CD14-positive monocyte (primary cell): ENCODE data around the gene RPS6KA5. TPM values are rescaled to one million over a fixed set of nuclear protein-coding genes. Genes with fewer than 3 reads are reported as not detected.
A peak's percentile ranks its signal among the peaks of the same experiment; 100 is the strongest.

Experiments used
- DNase-seq, 3 donors: peaks; one replicate each; pipeline ENCODE4 v3.0.0-alpha.2; 2011 to 2022
- H2AFZ ChIP-seq: 2 replicates; pipeline ENCODE4 v1.6.0; 2012; ENCODE audit warnings: mild to moderate bottlenecking, low read depth, low read length, inconsistent platforms; ENCODE audit not compliant: insufficient read depth, poor library complexity, severe bottlenecking
- H3K27ac ChIP-seq, 2 donors: 1 replicate in 1 of 2; 2 replicates in 1 of 2; pipeline ENCODE4 v1.5.1; 2012 to 2013; ENCODE audit warnings: low read length in 2 of 2, control low read depth in 1 of 2, inconsistent platforms in 1 of 2, low read depth in 1 of 2, mild to moderate bottlenecking in 1 of 2
- H3K27me3 ChIP-seq, 2 donors: one replicate each; pipeline versions ENCODE4 v1.6.0 to v1.6.1; 2011 to 2013; ENCODE audit warnings: low read length in 2 of 2; ENCODE audit not compliant: control insufficient read depth in 2 of 2, insufficient read depth in 2 of 2
- H3K36me3 ChIP-seq, 2 donors: replicated peaks in 1 of 2; 1 replicate in 1 of 2; 2 replicates in 1 of 2; pipeline versions ENCODE4 v1.5.1 to v1.6.1; 2012 to 2013; ENCODE audit warnings: low read length in 2 of 2, control low read depth in 1 of 2, inconsistent platforms in 1 of 2, mild to moderate bottlenecking in 1 of 2; ENCODE audit not compliant: insufficient read depth in 2 of 2, control insufficient read depth in 1 of 2
- H3K4me1 ChIP-seq, 2 donors: 1 replicate in 1 of 2; 2 replicates in 1 of 2; pipeline versions ENCODE4 v1.5.1 to v1.6.1; 2012 to 2013; ENCODE audit warnings: low read length in 2 of 2, control low read depth in 1 of 2, inconsistent platforms in 1 of 2, mild to moderate bottlenecking in 1 of 2, moderate library complexity in 1 of 2; ENCODE audit not compliant: insufficient read depth in 2 of 2, control insufficient read depth in 1 of 2
- H3K4me2 ChIP-seq: replicated peaks from 2 replicates; pipeline ENCODE3; 2012; ENCODE audit warnings: low read length, moderate library complexity, mild to moderate bottlenecking; ENCODE audit not compliant: poor library complexity, severe bottlenecking; ENCODE audit errors: extremely low read depth
- H3K4me3 ChIP-seq, 3 experiments: fragments of 200-600 bp in 1 of 3; sonication (generic) in 1 of 3; replicated peaks in 1 of 3; 1 replicate in 2 of 3; 2 replicates in 1 of 3; pipeline ENCODE4 v1.5.1; 2011 to 2013; ENCODE audit warnings: low read length in 3 of 3, mild to moderate bottlenecking in 3 of 3, control low read depth in 2 of 3, low read depth in 2 of 3, inconsistent platforms in 1 of 3, moderate library complexity in 1 of 3
- H3K79me2 ChIP-seq: 2 replicates; pipeline ENCODE4 v1.6.0; 2012; ENCODE audit warnings: mild to moderate bottlenecking, control low read depth, inconsistent platforms, low read length, moderate library complexity; ENCODE audit not compliant: insufficient read depth
- H3K9ac ChIP-seq: 2 replicates; pipeline ENCODE4 v1.6.0; 2017; ENCODE audit warnings: low read length, mild to moderate bottlenecking; ENCODE audit not compliant: insufficient read depth, poor library complexity, severe bottlenecking
- H3K9me3 ChIP-seq, 2 donors: replicated peaks in 1 of 2; 1 replicate in 1 of 2; 2 replicates in 1 of 2; pipeline versions ENCODE4 v1.5.1 to v1.6.1; 2012 to 2013; ENCODE audit warnings: low read length in 2 of 2, control low read depth in 1 of 2; ENCODE audit not compliant: control insufficient read depth in 1 of 2, insufficient read depth in 1 of 2
- H4K20me1 ChIP-seq: 2 replicates; pipeline ENCODE4 v1.6.0; 2012; ENCODE audit warnings: mild to moderate bottlenecking, low read length, control low read depth, moderate library complexity; ENCODE audit not compliant: insufficient read depth
- H3K27ac Mint-ChIP-seq, 7 donors: one replicate each; pipeline ENCODE4 v1.8.0; 2020; ENCODE audit warnings: mild to moderate bottlenecking in 7 of 7, mixed read lengths in 7 of 7, moderate library complexity in 6 of 7, inconsistent platforms in 2 of 7
- H3K27me3 Mint-ChIP-seq, 3 donors: one replicate each; pipeline ENCODE4 v1.8.0; 2021 to 2022; ENCODE audit warnings: low read depth in 3 of 3, mild to moderate bottlenecking in 3 of 3, mixed read lengths in 3 of 3, moderate library complexity in 3 of 3, inconsistent platforms in 1 of 3
- H3K36me3 Mint-ChIP-seq, 2 donors: one replicate each; pipeline ENCODE4 v1.8.0; 2020; ENCODE audit warnings: mixed read lengths in 2 of 2, inconsistent platforms in 1 of 2, mild to moderate bottlenecking in 1 of 2
- H3K4me1 Mint-ChIP-seq: one replicate; pipeline ENCODE4 v1.8.0; 2020; ENCODE audit warnings: mild to moderate bottlenecking, mixed read lengths
- H3K4me3 Mint-ChIP-seq, 2 donors: one replicate each; pipeline ENCODE4 v1.8.0; 2020; ENCODE audit warnings: mild to moderate bottlenecking in 2 of 2, mixed read lengths in 2 of 2, moderate library complexity in 1 of 2
- H3K9me3 Mint-ChIP-seq, 7 donors: one replicate each; pipeline ENCODE4 v1.8.0; 2020 to 2022; ENCODE audit warnings: mixed read lengths in 7 of 7, mild to moderate bottlenecking in 6 of 7, moderate library complexity in 6 of 7, inconsistent platforms in 2 of 7
- CTCF ChIP-seq: fragments of 200-600 bp; IDR thresholded peaks from one replicate; pipeline ENCODE4 v1.8.0; 2022; ENCODE audit warnings: antibody characterized with exemption, mild to moderate bottlenecking
- WGBS: methylation state at CpG from one replicate; pipeline ENCODE4 v1.1.5; 2013; ENCODE audit warnings: missing lambda C conversion rate; ENCODE audit not compliant: insufficient coverage; 5-methylcytosine and 5-hydroxymethylcytosine counted together
- intact Hi-C, 2 donors: fragments of 100-400 bp; cut with micrococcal nuclease; formaldehyde crosslinking; loops; one replicate each; pipeline versions ENCODE4 v1.15.0 to v1.15.1; 2023
- polyA plus RNA-seq, 3 donors: library from polyadenylated mRNA; depleted of rRNA in 1 of 3; unstranded in 2 of 3; stranded (reverse) in 1 of 3; fragments of 300-500 nt in 2 of 3; fragments of >200 nt in 1 of 3; fragmentation: Illumina TruSeq in 2 of 3; gene quantifications; 1 replicate in 2 of 3; 2 replicates in 1 of 3; pipeline ENCODE4 v1.2.3, GENCODE V29; 2012 to 2021

RPS6KA5 gene
- polyA plus RNA-seq, 3 donors, result 4.4 to 10.1 (median 7.9) TPM

- no peak for DNase-seq
- no peaks in the 10 kb centered on the region for H3K9me3 ChIP-seq
- no peaks in the 10 kb centered on the region for H3K27me3 ChIP-seq
- H3K9me3 Mint-ChIP-seq, result no peaks in the 10 kb centered on the region
- peaks cover 31% of the 10 kb centered on the region for H3K4me1 Mint-ChIP-seq
- no peak overlapping the region for H3K27ac ChIP-seq
- no peaks in the 10 kb centered on the region for H3K36me3 Mint-ChIP-seq
- H2AFZ ChIP-seq, result no peak overlapping the region
- H4K20me1 ChIP-seq, result no peaks in the 10 kb centered on the region
- H3K27me3 Mint-ChIP-seq, result peaks cover 0 to 2% (median 1%) of the 10 kb centered on the region in 3 donors
- H3K79me2 ChIP-seq, result no peaks in the 10 kb centered on the region
- TF ChIP-seq CTCF, result no peak
- intact Hi-C loops, result no loop called here
- H3K9ac ChIP-seq, result no peak overlapping the region
- H3K36me3 ChIP-seq, result no peaks in the 10 kb centered on the region
- WGBS, result 92% methylated on average over 16 of the region's 21 CpGs
- no peak overlapping the region for H3K4me3 ChIP-seq
- H3K27ac Mint-ChIP-seq, result peak overlapping the region in 2 of 7 donors; percentile 21 to 33
- H3K4me2 ChIP-seq, result no peak overlapping the region
- no peak overlapping the region for H3K4me3 Mint-ChIP-seq
- peaks cover 21 to 30% of the 10 kb centered on the region in 2 donors for H3K4me1 ChIP-seq
These were observed 254.5 kb downstream of the RPS6KA5 start for GRCh38 chr14:90805662-90806540.

- H3K4me2 ChIP-seq, result no peak overlapping the region
- peaks cover 35% of the 10 kb centered on the region for H3K4me1 Mint-ChIP-seq
- H3K4me3 ChIP-seq, result no peak overlapping the region
- H3K36me3 ChIP-seq, result no peaks in the 10 kb centered on the region
- H3K27ac Mint-ChIP-seq, result no peak overlapping the region
- H3K4me1 ChIP-seq, result peaks cover 21 to 31% of the 10 kb centered on the region in 2 donors
- no peaks in the 10 kb centered on the region for H3K36me3 Mint-ChIP-seq
- H3K9me3 ChIP-seq, result no peaks in the 10 kb centered on the region
- peaks cover 0 to 2% (median 1%) of the 10 kb centered on the region in 3 donors for H3K27me3 Mint-ChIP-seq
- TF ChIP-seq CTCF, result no peak
- H2AFZ ChIP-seq, result peak overlapping the region; percentile 71
- H3K4me3 Mint-ChIP-seq, result no peak overlapping the region
- H3K27me3 ChIP-seq, result no peaks in the 10 kb centered on the region
- H3K79me2 ChIP-seq, result no peaks in the 10 kb centered on the region
- no peak overlapping the region for H3K9ac ChIP-seq
- intact Hi-C loops, result no loop called here
- H4K20me1 ChIP-seq, result no peaks in the 10 kb centered on the region
- 97% methylated on average over 13 of the region's 13 CpGs for WGBS
- H3K27ac ChIP-seq, result no peak overlapping the region
- H3K9me3 Mint-ChIP-seq, result peaks cover 0 to 3% (median 0%) of the 10 kb centered on the region in 7 donors
- DNase-seq, result no peak
These were observed 255.4 kb downstream of the RPS6KA5 start for GRCh38 chr14:90805084-90805391.
